ENCODE data around the gene RAB40B. TPM values are rescaled to one million over a fixed set of nuclear protein-coding genes. Genes with fewer than 3 reads are reported as not detected.

RAB40B gene
- total and polyA plus RNA-seq, 4 experiments from 2014 or later = 2.6 to 5.8 (median 4.5) TPM

DNA sequence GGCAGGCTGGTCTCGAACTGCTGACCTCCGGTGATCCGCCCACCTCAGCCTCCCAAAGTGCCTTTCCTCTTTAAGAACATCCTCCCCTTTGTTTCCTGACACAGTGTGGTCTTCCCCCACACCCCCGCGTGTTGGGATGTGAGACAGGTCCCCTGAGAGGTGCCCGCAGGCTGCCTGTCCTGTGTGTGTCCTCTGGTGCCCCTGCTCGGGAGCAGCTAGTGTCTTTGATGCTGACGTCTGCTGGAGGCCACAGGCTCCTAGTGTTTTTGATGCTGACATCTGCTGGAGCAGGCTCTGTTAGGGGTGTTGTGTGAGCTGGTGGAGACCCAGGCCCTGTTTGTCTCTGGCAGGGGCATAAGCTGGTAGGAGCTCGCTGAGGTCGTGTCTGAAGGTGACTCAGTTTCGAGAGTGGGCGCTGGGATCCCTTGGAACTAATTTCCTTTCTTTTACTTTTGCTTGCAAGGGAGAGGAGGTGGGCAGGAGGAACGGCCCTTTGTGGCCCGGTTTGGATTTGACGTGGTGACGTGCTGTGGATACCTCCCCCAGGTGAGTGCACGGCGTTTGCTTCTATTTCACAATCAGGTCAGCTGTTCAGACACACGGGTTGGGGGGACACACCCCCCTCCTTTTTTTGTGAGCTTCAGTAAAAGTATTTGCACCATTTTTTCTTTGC is 24.0 kb upstream of the RAB40B start:
- H3K4me1 ChIP-seq (ENCODE audit: insufficient read depth, low read length) = peaks cover 10% of the 10 kb centered on the region
- peaks cover 34% of the 10 kb centered on the region for H3K36me3 ChIP-seq (ENCODE audit: insufficient read depth, low read length)
- no peak overlapping the region for H3K4me3 ChIP-seq (ENCODE audit: low read length in 2 of 2)
- Mint-ChIP-seq H3K36me3 (peaks cover 26 to 48% of the 10 kb centered on the region in 2 donors), H3K9me3 (no peaks in the 10 kb centered on the region), H3K4me1 (peaks cover 8 to 15% (median 11%) of the 10 kb centered on the region in 4 donors), H3K27ac (peak overlapping the region in 2 of 7 donors; percentile 10 to 51), H3K4me3 (no peak overlapping the region), H3K27me3 (no peaks in the 10 kb centered on the region)
- H3K27ac ChIP-seq (ENCODE audit: low read depth, low read length) = no peak overlapping the region
- ChIA-PET POLR2A (ENCODE audit: partially characterized antibody) (no interaction called here), CTCF (ENCODE audit: partially characterized antibody) (no interaction called here)
- intact Hi-C loops (cut with micrococcal nuclease) = no loop called here
- no peaks in the 10 kb centered on the region for H3K27me3 ChIP-seq (ENCODE audit: insufficient read depth, low read length)
- no peak for DNase-seq
- H3K9me3 ChIP-seq (ENCODE audit: control insufficient read depth in 1 of 2, low read length in 2 of 2) = no peaks in the 10 kb centered on the region

DNA sequence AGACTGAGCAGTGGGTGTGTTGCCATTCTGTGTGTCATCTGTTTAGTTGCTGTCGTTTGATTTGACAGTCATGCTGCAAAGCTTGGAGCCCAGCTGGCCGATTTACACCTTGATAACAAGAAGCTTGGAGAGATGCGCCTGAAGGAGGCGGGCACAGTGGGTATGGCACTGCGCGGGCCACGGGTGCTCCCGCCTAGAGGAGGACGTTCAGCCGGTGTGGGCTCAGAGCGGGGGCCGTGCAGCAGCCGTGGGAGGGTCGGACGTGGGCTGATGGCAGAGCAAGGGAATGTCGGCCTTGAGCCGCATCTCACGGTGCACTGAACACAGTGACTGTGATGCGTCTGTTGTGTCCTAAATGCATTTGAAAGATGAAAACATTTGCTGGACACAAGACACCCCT is 21.7 kb upstream of the RAB40B start:
- Histone ChIP-seq H3K27ac (ENCODE audit: low read depth, low read length) (no peak overlapping the region), H3K4me3 (ENCODE audit: low read length in 2 of 2) (no peak overlapping the region), H3K4me1 (ENCODE audit: insufficient read depth, low read length) (peaks cover 22% of the 10 kb centered on the region), H3K36me3 (ENCODE audit: insufficient read depth, low read length) (peaks cover 26% of the 10 kb centered on the region), H3K9me3 (ENCODE audit: control insufficient read depth in 1 of 2, low read length in 2 of 2) (no peaks in the 10 kb centered on the region), H3K27me3 (ENCODE audit: insufficient read depth, low read length) (no peaks in the 10 kb centered on the region)
- intact Hi-C loops (cut with micrococcal nuclease) = no loop called here
- Mint-ChIP-seq H3K27ac (no peak overlapping the region), H3K4me1 (peaks cover 14 to 27% (median 21%) of the 10 kb centered on the region in 4 donors), H3K36me3 (peaks cover 24 to 37% of the 10 kb centered on the region in 2 donors), H3K9me3 (no peaks in the 10 kb centered on the region), H3K27me3 (no peaks in the 10 kb centered on the region), H3K4me3 (no peak overlapping the region)
- ChIA-PET CTCF (ENCODE audit: partially characterized antibody) (no interaction called here), POLR2A (ENCODE audit: partially characterized antibody) (no interaction called here)
- DNase-seq = no peak

DNA sequence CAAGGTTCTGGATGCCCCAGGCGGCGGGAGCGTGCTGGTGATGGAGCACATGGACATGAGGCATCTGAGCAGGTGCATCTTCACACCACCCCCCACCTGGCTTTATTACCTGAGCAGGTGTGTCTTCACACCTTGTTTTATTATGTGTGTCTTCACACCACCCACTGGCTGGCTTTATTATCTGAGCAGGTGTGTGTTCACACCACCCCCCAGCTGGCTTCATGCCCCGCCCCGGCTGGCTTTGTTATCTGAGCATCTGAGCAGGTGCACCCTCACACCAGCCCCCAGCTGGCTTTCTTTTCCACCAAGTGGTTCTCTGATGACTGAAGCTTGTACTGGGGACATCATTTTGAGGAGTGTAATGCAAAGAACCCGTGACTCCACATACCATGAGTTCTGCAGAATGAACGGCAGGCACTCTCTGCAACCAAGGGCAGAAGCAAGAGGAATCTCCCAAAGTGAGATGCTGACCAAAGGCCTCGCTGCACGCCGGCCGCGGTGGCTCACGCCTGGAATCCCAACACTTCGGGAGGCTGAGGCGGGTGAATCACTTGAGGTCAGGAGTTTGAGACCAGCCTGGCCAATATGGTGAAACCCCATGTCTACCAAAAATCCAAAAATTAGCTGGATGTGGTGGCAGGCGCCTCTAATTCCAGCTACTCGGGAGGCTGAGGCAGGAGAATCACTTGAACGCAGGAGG is 20.6 kb upstream of the RAB40B start:
- CTCF ChIA-PET (ENCODE audit: partially characterized antibody) = no interaction called here
- no peak overlapping the region for H3K27ac ChIP-seq (ENCODE audit: low read depth, low read length)
- H3K4me1 Mint-ChIP-seq = peaks cover 14 to 27% (median 21%) of the 10 kb centered on the region in 4 donors
- H3K36me3 ChIP-seq (ENCODE audit: insufficient read depth, low read length) = peaks cover 26% of the 10 kb centered on the region
- no peaks in the 10 kb centered on the region for H3K9me3 Mint-ChIP-seq
- H3K4me1 ChIP-seq (ENCODE audit: insufficient read depth, low read length) = peaks cover 22% of the 10 kb centered on the region
- intact Hi-C loops (cut with micrococcal nuclease) = no loop called here
- H3K36me3 Mint-ChIP-seq = peaks cover 24 to 37% of the 10 kb centered on the region in 2 donors
- H3K27me3 Mint-ChIP-seq = no peaks in the 10 kb centered on the region
- POLR2A ChIA-PET (ENCODE audit: partially characterized antibody) = no interaction called here
- H3K27ac Mint-ChIP-seq = peak overlapping the region in 1 of 7 donors; percentile 80
- H3K27me3 ChIP-seq (ENCODE audit: insufficient read depth, low read length) = no peaks in the 10 kb centered on the region
- no peaks in the 10 kb centered on the region for H3K9me3 ChIP-seq (ENCODE audit: control insufficient read depth in 1 of 2, low read length in 2 of 2)
- peak overlapping the region in 2 of 8 donors; percentile 26 to 39 for H3K4me3 Mint-ChIP-seq
- no peak overlapping the region for H3K4me3 ChIP-seq (ENCODE audit: low read length in 2 of 2)
- DNase-seq = no peak

DNA sequence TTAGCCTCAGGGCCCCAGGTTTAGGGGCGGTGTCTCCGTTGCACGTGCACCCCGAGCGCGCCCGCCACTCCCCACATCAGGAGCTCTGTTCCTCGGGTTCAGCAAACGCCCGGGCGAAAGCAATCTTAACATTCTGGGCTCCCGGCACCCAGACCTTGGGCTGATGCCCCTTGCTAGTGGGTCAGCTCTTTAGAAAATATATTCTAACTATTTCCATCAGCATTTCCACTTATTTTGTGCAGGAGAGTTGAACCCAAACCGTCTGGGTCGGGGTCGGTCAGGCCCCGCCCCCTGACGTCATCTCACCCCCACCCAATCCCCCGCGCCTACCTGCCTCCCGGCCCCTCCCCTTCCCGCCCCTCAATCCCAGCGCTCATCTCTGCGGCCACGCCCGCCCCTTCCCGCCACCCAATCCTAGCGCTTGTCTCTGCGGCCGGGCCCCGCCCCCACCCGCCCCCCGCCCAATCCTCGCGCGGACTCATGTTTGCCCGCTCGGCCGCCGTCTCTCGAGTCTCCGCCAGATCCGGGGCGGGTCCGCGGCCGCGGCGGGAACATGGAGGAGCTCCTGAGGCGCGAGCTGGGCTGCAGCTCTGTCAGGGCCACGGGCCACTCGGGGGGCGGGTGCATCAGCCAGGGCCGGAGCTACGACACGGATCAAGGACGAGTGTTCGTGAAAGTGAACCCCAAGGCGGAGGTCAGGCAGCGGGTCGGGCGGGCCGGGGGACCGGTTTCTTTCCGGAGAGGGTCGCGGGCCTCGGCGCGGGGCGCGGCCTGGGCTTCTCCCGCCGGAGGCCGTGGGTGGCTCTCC is 17.9 kb upstream of the RAB40B start, which contains the start of gene FN3KRP:
Gene FN3KRP (plus strand): TSS at position 504 of the 808 bp plus-strand sequence. CDS start 50 bp downstream, at position 554.
- Mint-ChIP-seq H3K36me3 (peaks cover 10 to 23% of the 10 kb centered on the region in 2 donors), H3K4me1 (peaks cover 11 to 33% (median 22%) of the 10 kb centered on the region in 4 donors), H3K27ac (peak within 1 kb of the TSS; percentile 83 to 98 (median 95)), H3K27me3 (peaks cover 0 to 1% of the 10 kb centered on the region in 2 donors), H3K4me3 (peak within 1 kb of the TSS; percentile 92 to 98 (median 96)), H3K9me3 (no peaks in the 10 kb centered on the region)
- CTCF ChIA-PET (ENCODE audit: partially characterized antibody) = no interaction called here
- Histone ChIP-seq H3K27me3 (ENCODE audit: insufficient read depth, low read length) (no peaks in the 10 kb centered on the region), H3K27ac (ENCODE audit: low read depth, low read length) (peak within 1 kb of the TSS; percentile 66), H3K36me3 (ENCODE audit: insufficient read depth, low read length) (peaks cover 10% of the 10 kb centered on the region), H3K9me3 (ENCODE audit: control insufficient read depth in 1 of 2, low read length in 2 of 2) (no peaks in the 10 kb centered on the region), H3K4me3 (ENCODE audit: low read length in 2 of 2) (peak within 1 kb of the TSS; percentile 44 to 74), H3K4me1 (ENCODE audit: insufficient read depth, low read length) (peaks cover 22% of the 10 kb centered on the region)
- intact Hi-C loops (cut with micrococcal nuclease) = loop anchor here (1.0 kb wide), 2 partner anchors 18 to 36 kb away; partner anchors contain the start of genes RAB40B and TBCD
- POLR2A ChIA-PET (ENCODE audit: partially characterized antibody) = interaction anchor here (0.7 to 1.6 kb wide), 5 partner anchors 17 to 148 kb away, joined by 3 to 5 read pairs (median 4); partner anchors contain the start of gene RAB40B
- DNase-seq = peak; percentile 84 to 89 (median 87)

DNA sequence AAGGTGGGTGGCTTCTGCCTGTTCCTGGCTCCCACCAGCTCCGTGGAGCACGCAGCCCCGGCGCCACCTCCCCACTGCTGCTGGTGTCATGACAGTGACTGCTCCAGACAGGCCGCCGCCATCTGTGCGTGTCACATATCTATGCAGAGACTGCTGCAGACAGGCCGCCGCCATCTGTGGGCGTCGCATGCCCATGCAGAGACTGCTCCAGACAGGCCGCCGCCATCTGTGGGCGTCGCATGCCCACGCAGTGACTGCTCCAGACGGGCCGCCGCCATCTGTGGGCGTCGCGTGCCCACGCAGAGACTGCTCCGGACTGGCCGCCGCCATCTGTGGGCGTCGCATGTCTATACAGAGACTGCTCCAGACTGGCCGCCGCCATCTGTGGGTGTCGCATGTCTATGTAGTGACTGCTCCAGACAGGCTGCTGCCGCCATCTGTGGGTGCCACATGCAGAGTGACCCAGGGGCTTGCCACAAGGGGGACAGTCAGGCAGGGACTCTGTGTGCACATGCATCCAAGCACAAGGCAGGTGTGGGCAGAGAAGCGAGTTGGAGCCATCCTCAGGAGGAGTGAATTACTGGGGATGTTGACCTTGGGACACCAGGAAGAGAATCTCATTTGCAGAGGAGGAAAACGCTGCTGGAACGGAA is 14.7 kb upstream of the RAB40B start:
- no peaks in the 10 kb centered on the region for H3K36me3 ChIP-seq (ENCODE audit: insufficient read depth, low read length)
- intact Hi-C loops (cut with micrococcal nuclease) = no loop called here
- no peaks in the 10 kb centered on the region for H3K27me3 ChIP-seq (ENCODE audit: insufficient read depth, low read length)
- peak overlapping the region in 4 of 8 donors; percentile 15 to 62 (median 37) for H3K4me3 Mint-ChIP-seq
- no peak overlapping the region for H3K27ac ChIP-seq (ENCODE audit: low read depth, low read length)
- H3K27ac Mint-ChIP-seq = peak overlapping the region in 2 of 7 donors; percentile 48 to 73
- H3K27me3 Mint-ChIP-seq = peaks cover 0 to 1% of the 10 kb centered on the region in 2 donors
- no peaks in the 10 kb centered on the region for H3K9me3 Mint-ChIP-seq
- peaks cover 8 to 32% (median 17%) of the 10 kb centered on the region in 4 donors for H3K4me1 Mint-ChIP-seq
- no peaks in the 10 kb centered on the region for H3K9me3 ChIP-seq (ENCODE audit: control insufficient read depth in 1 of 2, low read length in 2 of 2)
- peaks cover 19% of the 10 kb centered on the region for H3K4me1 ChIP-seq (ENCODE audit: insufficient read depth, low read length)
- DNase-seq = no peak
- POLR2A ChIA-PET (ENCODE audit: partially characterized antibody) = no interaction called here
- peaks cover 7 to 9% of the 10 kb centered on the region in 2 donors for H3K36me3 Mint-ChIP-seq
- CTCF ChIA-PET (ENCODE audit: partially characterized antibody) = no interaction called here
- no peak overlapping the region for H3K4me3 ChIP-seq (ENCODE audit: low read length in 2 of 2)

DNA sequence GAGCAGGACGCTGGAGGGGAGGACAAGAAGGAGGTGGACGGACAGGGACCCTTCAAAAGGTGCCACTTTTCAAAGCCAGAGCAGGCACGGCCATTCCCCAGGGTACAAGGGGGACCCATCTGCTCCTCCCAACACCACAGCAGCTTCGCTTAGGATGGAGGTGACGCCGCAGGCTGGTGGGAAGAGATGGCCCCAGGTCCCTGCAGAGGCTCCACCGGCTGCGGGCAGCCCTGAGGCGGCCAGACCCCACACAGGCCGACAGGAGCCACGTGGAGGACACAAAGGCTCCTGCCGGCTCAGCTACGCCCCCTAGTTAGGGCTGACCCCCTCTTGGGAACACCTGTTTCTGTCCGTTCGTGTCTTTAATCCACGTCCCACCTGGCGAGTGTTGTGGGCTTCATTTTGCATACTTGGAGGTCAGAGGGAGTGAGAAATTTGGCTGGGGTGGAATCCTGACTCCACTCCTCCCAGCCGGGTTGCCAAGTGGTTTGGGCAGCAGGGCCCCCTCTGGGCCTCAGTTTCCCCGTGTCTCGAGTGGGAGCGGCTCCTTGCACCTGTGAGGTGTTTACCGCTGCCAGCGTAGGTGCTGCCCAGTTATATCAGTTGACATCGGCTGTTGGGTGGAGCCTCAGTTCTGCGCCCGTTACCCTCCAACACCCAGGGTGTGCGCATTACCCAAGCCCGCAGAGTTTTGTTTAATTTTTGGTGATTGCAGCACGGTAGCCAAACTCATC is 12.2 kb upstream of the RAB40B start:
- peak overlapping the region in 1 of 7 donors; percentile 16 for H3K27ac Mint-ChIP-seq
- H3K27ac ChIP-seq (ENCODE audit: low read depth, low read length) = no peak overlapping the region
- CTCF ChIA-PET (ENCODE audit: partially characterized antibody) = no interaction called here
- peaks cover 0 to 1% of the 10 kb centered on the region in 2 donors for H3K27me3 Mint-ChIP-seq
- H3K4me3 ChIP-seq (ENCODE audit: low read length in 2 of 2) = no peak overlapping the region
- peaks cover 2% of the 10 kb centered on the region for H3K4me1 ChIP-seq (ENCODE audit: insufficient read depth, low read length)
- intact Hi-C loops (cut with micrococcal nuclease) = no loop called here
- no peaks in the 10 kb centered on the region for H3K9me3 ChIP-seq (ENCODE audit: control insufficient read depth in 1 of 2, low read length in 2 of 2)
- no peaks in the 10 kb centered on the region for H3K9me3 Mint-ChIP-seq
- H3K36me3 Mint-ChIP-seq = no peaks in the 10 kb centered on the region
- no peaks in the 10 kb centered on the region for H3K27me3 ChIP-seq (ENCODE audit: insufficient read depth, low read length)
- POLR2A ChIA-PET (ENCODE audit: partially characterized antibody) = no interaction called here
- H3K4me1 Mint-ChIP-seq = peaks cover 0 to 8% (median 2%) of the 10 kb centered on the region in 4 donors
- H3K4me3 Mint-ChIP-seq = no peak overlapping the region
- DNase-seq = no peak
- H3K36me3 ChIP-seq (ENCODE audit: insufficient read depth, low read length) = no peaks in the 10 kb centered on the region
